Adipose tissue (tissue), 3 donors: Measurements from ENCODE around the gene PSKH1. TPM values are rescaled to one million over a fixed set of nuclear protein-coding genes. Genes with fewer than 3 reads are reported as not detected.
A peak's percentile ranks its signal among the peaks of the same experiment; 100 is the strongest.
"Not testable (repeated sequence)": the region's sequence is repeated elsewhere in the genome, so short reads cannot be mapped to it uniquely, and the experiment has no call there.

Experiments used
- H3K27ac ChIP-seq: one replicate; pipeline ENCODE4 v1.5.1; 2013; ENCODE audit warnings: low read depth, low read length
- WGBS, 3 donors: extraction: QIAGEN DNeasy Blood & Tissue Kit; methylation state at CpG; one replicate each; pipeline ENCODE4 v1.1.7; 2013; 5-methylcytosine and 5-hydroxymethylcytosine counted together
- polyA plus RNA-seq, 3 donors: library from polyadenylated mRNA; stranded (reverse); fragments of 200-250 nt; gene quantifications; one replicate each; pipeline ENCODE4 v1.2.3, GENCODE V29; 2013
- donor health status: healthy with polysubstance abuse.
- donor health status: Bipolar disorder and iron deficiency.
- donor health status: healthy.

Gene PSKH1
- polyA plus RNA-seq, 3 donors = 19.2 to 26.8 (median 23.5) TPM

GRCh38 chr16:67965668-67966548 is 72.9 kb downstream of the PSKH1 start:
- WGBS, 3 donors = 66 to 83% (median 71%) methylated on average over 11 of the region's 11 CpGs
- H3K27ac ChIP-seq = no peak overlapping the region

- 36 to 79% (median 45%) methylated on average over 3 of the region's 3 CpGs for WGBS, 3 donors
- no peak overlapping the region for H3K27ac ChIP-seq
Measured at GRCh38 chr16:67966549-67967182, 73.6 kb downstream of the PSKH1 start.

- peak overlapping the region; percentile 84 for H3K27ac ChIP-seq
- 13 to 40% (median 15%) methylated on average over 18 of the region's 18 CpGs for WGBS, 3 donors
Measured at GRCh38 chr16:67967183-67967957, 74.3 kb downstream of the PSKH1 start.

GRCh38 chr16:67967958-67968399 is 74.9 kb downstream of the PSKH1 start:
- peak overlapping the region; percentile 84 for H3K27ac ChIP-seq
- 1 to 4% (median 1%) methylated on average over 30 to 45 of the region's 45 CpGs for WGBS, 3 donors

- WGBS, 3 donors = 0 to 2% (median 1%) methylated on average over 42 to 78 of the region's 78 CpGs
Measured at GRCh38 chr16:67968400-67969253, 75.6 kb downstream of the PSKH1 start, which contains the start of gene SLC12A4. Gene SLC12A4, minus strand, starts transcription at chr16:67968637. Its CDS starts 84 bp downstream, at chr16:67968553.

GRCh38 chr16:67969254-67970039 is 76.4 kb downstream of the PSKH1 start:
- WGBS, 3 donors = 45 to 56% (median 51%) methylated on average over 40 of the region's 40 CpGs
- no peak overlapping the region for H3K27ac ChIP-seq

More at GRCh38 chr16:67968400-67969253, 75.6 kb downstream of the PSKH1 start, which contains the start of gene SLC12A4:
- H3K27ac ChIP-seq = peak within 1 kb of the TSS; percentile 84

- 94 to 98% (median 96%) methylated on average over 9 of the region's 9 CpGs for WGBS, 3 donors
- H3K27ac ChIP-seq = no peak overlapping the region
Measured at GRCh38 chr16:67971111-67971510, 78.1 kb downstream of the PSKH1 start.

GRCh38 chr16:67972285-67972684 is 79.2 kb downstream of the PSKH1 start:
- not testable (repeated sequence) for H3K27ac ChIP-seq
- WGBS, 3 donors = 85 to 92% (median 89%) methylated on average over 7 of the region's 7 CpGs

- WGBS, 3 donors = 65 to 78% (median 74%) methylated on average over 14 of the region's 14 CpGs
Measured at GRCh38 chr16:67975321-67976105, 82.5 kb downstream of the PSKH1 start.

GRCh38 chr16:67976205-67976604 is 83.2 kb downstream of the PSKH1 start:
- WGBS, 3 donors = 88 to 98% (median 96%) methylated on average over 2 of the region's 2 CpGs

More at GRCh38 chr16:67975321-67976105, 82.5 kb downstream of the PSKH1 start:
- H3K27ac ChIP-seq = no peak overlapping the region

GRCh38 chr16:67977005-67977404 is 84.0 kb downstream of the PSKH1 start:
- 64 to 75% (median 72%) methylated on average over 5 of the region's 5 CpGs for WGBS, 3 donors
- H3K27ac ChIP-seq = no peak overlapping the region

More at GRCh38 chr16:67976205-67976604, 83.2 kb downstream of the PSKH1 start:
- H3K27ac ChIP-seq = no peak overlapping the region

GRCh38 chr16:67977469-67978227 is 84.6 kb downstream of the PSKH1 start:
- H3K27ac ChIP-seq = no peak overlapping the region
- WGBS, 3 donors = 77 to 88% (median 87%) methylated on average over 9 of the region's 9 CpGs
